Activated CD8-positive, alpha-beta memory T cell treated with anti-CD3 and anti-CD28 coated beads for 36 hours (primary cell): ENCODE measurements around the gene SND1. TPM values are rescaled to one million over a fixed set of nuclear protein-coding genes. Genes with fewer than 3 reads are reported as not detected.

Experiments used
- CTCF ChIA-PET: fragments of 350-600 bp; sonication (Branson Sonifier 250); formaldehyde crosslinking; loops from one replicate; lab custom pipeline; 2021; ENCODE audit warnings: antibody characterized with exemption; lab: Charles Lee
- POLR2A ChIA-PET: fragments of 350-600 bp; sonication (Branson Sonifier 250); formaldehyde crosslinking; loops from one replicate; lab custom pipeline; 2021; ENCODE audit warnings: antibody characterized with exemption; lab: Charles Lee
- total RNA-seq, 2 experiments: library from RNA; stranded (reverse); gene quantifications; one replicate each; pipeline ENCODE4 v1.2.3, GENCODE V29; 2021

SND1 gene
- total RNA-seq, 2 experiments from 2014 or later, result 203 to 219 TPM

- CTCF ChIA-PET, result no interaction called here
- POLR2A ChIA-PET, result no interaction called here
Measured at GRCh38 chr7:127782654-127783559, 130.9 kb downstream of the SND1 start.

GRCh38 chr7:127786184-127786583 is 134.2 kb downstream of the SND1 start:
- ChIA-PET POLR2A (no interaction called here), CTCF (no interaction called here)

- ChIA-PET POLR2A (no interaction called here), CTCF (no interaction called here)
Measured at GRCh38 chr7:127789031-127789430, 137.0 kb downstream of the SND1 start.

- ChIA-PET CTCF (interaction anchor here (0.7 to 1.4 kb wide), 4 partner anchors 12 to 454 kb away, joined by 3 to 4 read pairs (median 4); no protein-coding TSS in a partner anchor), POLR2A (no interaction called here)
Measured at GRCh38 chr7:127791446-127792189, 139.6 kb downstream of the SND1 start.

- ChIA-PET CTCF (interaction anchor here (0.8 to 1.4 kb wide), 3 partner anchors 13 to 104 kb away, joined by 3 to 4 read pairs (median 3); no protein-coding TSS in a partner anchor), POLR2A (no interaction called here)
Measured at GRCh38 chr7:127792528-127793342, 140.7 kb downstream of the SND1 start.

- CTCF ChIA-PET, result no interaction called here
- POLR2A ChIA-PET, result no interaction called here
Measured at GRCh38 chr7:127793582-127793981, 141.6 kb downstream of the SND1 start.

- ChIA-PET POLR2A (no interaction called here), CTCF (no interaction called here)
Measured at GRCh38 chr7:127794136-127794535, 142.1 kb downstream of the SND1 start.

- CTCF ChIA-PET, result no interaction called here
- POLR2A ChIA-PET, result no interaction called here
Measured at GRCh38 chr7:127794551-127794950, 142.6 kb downstream of the SND1 start.

GRCh38 chr7:127798023-127798422 is 146.0 kb downstream of the SND1 start:
- ChIA-PET CTCF (interaction anchor here (1.3 to 1.6 kb wide), 2 partner anchors 10 to 17 kb away, joined by 3 to 4 read pairs; no protein-coding TSS in a partner anchor), POLR2A (no interaction called here)

GRCh38 chr7:127798769-127799372 is 146.9 kb downstream of the SND1 start:
- ChIA-PET POLR2A (no interaction called here), CTCF (interaction anchor here (1.3 to 1.6 kb wide), 2 partner anchors 9 to 18 kb away, joined by 3 to 4 read pairs; no protein-coding TSS in a partner anchor)

GRCh38 chr7:127799535-127800305 is 147.7 kb downstream of the SND1 start:
- CTCF ChIA-PET, result interaction anchor here (1.3 kb wide), 1 partner anchor 8 kb away, joined by 4 read pairs; no protein-coding TSS in a partner anchor

GRCh38 chr7:127802845-127803244 is 150.9 kb downstream of the SND1 start:
- POLR2A ChIA-PET, result no interaction called here
- CTCF ChIA-PET, result no interaction called here

More at GRCh38 chr7:127799535-127800305, 147.7 kb downstream of the SND1 start:
- POLR2A ChIA-PET, result no interaction called here

- POLR2A ChIA-PET, result no interaction called here
- CTCF ChIA-PET, result no interaction called here
Measured at GRCh38 chr7:127803626-127804025, 151.6 kb downstream of the SND1 start.

- ChIA-PET POLR2A (no interaction called here), CTCF (interaction anchor here (0.8 kb wide), 1 partner anchor 9 kb away, joined by 4 read pairs; no protein-coding TSS in a partner anchor)
Measured at GRCh38 chr7:127807340-127807739, 155.3 kb downstream of the SND1 start.

- ChIA-PET CTCF (interaction anchor here (0.8 kb wide), 1 partner anchor 9 kb away, joined by 4 read pairs; no protein-coding TSS in a partner anchor), POLR2A (interaction anchor here (0.6 kb wide), 1 partner anchor 148 kb away, joined by 6 read pairs; no protein-coding TSS in a partner anchor)
Measured at GRCh38 chr7:127807829-127808228, 155.8 kb downstream of the SND1 start.

GRCh38 chr7:127809261-127809702 is 157.3 kb downstream of the SND1 start:
- CTCF ChIA-PET, result no interaction called here
- POLR2A ChIA-PET, result no interaction called here

GRCh38 chr7:127810113-127810512 is 158.1 kb downstream of the SND1 start:
- POLR2A ChIA-PET, result no interaction called here

More at GRCh38 chr7:127810113-127810512, 158.1 kb downstream of the SND1 start:
- CTCF ChIA-PET, result no interaction called here
